ENCODE data around the gene TTC21A. TPM values are rescaled to one million over a fixed set of nuclear protein-coding genes. Genes with fewer than 3 reads are reported as not detected.

TTC21A gene
- total RNA-seq, 2 donors from 2014 or later: 6.7 to 46.5 TPM

DNA sequence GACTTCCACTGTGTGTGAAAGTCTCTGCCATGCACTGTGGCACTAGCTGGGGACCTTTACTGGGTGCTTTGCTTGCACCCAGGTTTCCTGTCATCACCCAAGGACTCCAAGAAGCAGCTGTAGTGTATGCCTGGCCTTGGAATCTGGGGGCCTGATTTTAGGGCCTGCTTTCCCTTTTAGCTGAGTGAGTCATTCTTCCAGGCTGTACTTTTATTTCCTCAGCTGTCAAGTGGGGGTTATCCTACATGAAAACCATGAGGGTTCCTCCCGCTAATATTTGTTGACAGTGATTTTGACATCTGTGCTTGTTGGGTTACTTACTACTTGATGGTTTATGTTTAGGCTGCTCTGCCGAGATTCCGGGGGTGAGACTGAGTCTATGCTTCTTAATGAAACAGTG is 18.6 kb upstream of the TTC21A start:
- WGBS, 2 donors: 77 to 84% methylated on average over 3 of the region's 3 CpGs
- no peaks in the 10 kb centered on the region for H3K9me3 ChIP-seq
- ATAC-seq (no peak), DNase-seq (no peak)
- TF ChIP-seq, protein P1, sequence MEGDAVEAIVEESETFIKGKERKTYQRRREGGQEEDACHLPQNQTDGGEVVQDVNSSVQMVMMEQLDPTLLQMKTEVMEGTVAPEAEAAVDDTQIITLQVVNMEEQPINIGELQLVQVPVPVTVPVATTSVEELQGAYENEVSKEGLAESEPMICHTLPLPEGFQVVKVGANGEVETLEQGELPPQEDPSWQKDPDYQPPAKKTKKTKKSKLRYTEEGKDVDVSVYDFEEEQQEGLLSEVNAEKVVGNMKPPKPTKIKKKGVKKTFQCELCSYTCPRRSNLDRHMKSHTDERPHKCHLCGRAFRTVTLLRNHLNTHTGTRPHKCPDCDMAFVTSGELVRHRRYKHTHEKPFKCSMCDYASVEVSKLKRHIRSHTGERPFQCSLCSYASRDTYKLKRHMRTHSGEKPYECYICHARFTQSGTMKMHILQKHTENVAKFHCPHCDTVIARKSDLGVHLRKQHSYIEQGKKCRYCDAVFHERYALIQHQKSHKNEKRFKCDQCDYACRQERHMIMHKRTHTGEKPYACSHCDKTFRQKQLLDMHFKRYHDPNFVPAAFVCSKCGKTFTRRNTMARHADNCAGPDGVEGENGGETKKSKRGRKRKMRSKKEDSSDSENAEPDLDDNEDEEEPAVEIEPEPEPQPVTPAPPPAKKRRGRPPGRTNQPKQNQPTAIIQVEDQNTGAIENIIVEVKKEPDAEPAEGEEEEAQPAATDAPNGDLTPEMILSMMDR (IDR thresholded peaks at IDR 0.05): no peak
- no peak for TF ChIP-seq POLR2A (IDR thresholded peaks at IDR 0.05)
- no peaks in the 10 kb centered on the region for H3K27me3 ChIP-seq
- peaks cover 0 to 25% of the 10 kb centered on the region in 2 donors for H3K36me3 ChIP-seq (replicated peaks in 1 of 2; ENCODE audit: insufficient read depth in 1 of 2, low read depth in 2 of 2)
- H3K27ac ChIP-seq: no peak overlapping the region
- H3K4me1 ChIP-seq: no peaks in the 10 kb centered on the region
- no peak overlapping the region for H3K4me3 ChIP-seq
- intact Hi-C loops (cut with DNase I): no loop called here

DNA sequence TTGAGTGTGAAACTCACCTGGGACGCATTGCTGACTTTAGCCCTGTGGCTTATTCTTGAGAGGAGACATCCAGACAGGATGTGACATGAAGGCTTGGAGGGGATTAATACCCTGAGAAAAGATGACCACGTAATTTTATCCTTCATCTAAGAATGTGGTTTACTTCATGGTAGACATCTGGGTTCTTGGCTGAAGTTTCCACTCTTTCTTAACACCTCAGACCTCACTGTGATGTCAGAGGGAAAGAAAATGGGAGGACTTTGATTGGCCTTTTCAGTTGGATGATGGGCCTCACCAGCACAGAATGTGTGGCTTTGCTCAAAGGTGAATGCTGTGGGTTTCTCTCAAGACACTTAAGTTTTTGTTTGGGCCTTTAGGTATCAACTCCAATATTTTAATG is 16.6 kb upstream of the TTC21A start:
- peaks cover 6 to 26% of the 10 kb centered on the region in 2 donors for H3K36me3 ChIP-seq (replicated peaks in 1 of 2; ENCODE audit: insufficient read depth in 1 of 2, low read depth in 2 of 2)
- ATAC-seq (no peak), DNase-seq (no peak)
- peaks cover 8% of the 10 kb centered on the region for H3K4me1 ChIP-seq
- 83 to 90% methylated on average over 2 of the region's 2 CpGs for WGBS, 2 donors
- no peak overlapping the region for H3K27ac ChIP-seq
- TF ChIP-seq, protein P1 (IDR thresholded peaks at IDR 0.05): no peak
- no peak for TF ChIP-seq POLR2A (IDR thresholded peaks at IDR 0.05)
- intact Hi-C loops (cut with DNase I): no loop called here
- no peak overlapping the region for H3K4me3 ChIP-seq
- no peaks in the 10 kb centered on the region for H3K27me3 ChIP-seq
- H3K9me3 ChIP-seq: no peaks in the 10 kb centered on the region

DNA sequence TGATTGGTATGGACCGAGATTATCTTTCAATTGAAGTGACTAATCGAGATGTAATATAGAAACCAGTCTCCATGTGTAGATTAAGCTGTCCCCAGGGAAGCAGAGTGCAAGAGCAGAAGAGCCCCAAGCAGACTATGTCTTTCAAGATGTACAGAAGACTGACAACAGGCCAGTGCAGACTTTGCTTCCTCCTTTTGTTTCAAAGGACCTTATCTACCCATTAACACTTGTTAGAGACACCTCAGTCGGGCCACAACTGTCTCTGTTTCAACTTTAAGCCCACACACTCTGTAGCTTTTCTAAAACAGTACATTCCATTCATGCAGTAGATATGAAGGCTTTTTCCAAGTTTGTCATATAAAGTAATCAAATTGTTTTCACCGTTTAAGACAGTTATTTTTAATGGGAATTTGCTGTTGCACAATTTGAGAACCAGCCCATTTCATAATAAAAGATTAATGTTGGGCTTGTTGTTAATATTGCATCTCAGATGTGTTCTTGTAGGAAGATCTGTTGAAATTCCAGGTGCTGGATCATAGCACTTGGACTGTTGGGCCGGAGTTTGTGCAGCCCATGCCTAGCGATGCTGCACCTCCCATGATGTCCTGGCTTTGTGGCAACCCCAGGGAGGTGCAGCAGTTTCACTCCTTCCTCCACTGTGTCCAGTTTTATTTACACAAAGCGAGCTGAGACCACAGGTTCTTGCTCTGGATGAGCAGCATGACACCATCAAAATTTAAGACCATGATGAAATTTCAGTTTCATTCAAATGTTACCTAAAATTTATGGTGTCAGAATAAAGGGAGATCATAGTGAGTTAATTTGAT is 12.4 kb upstream of the TTC21A start:
- ATAC-seq: no peak
- no peak overlapping the region for H3K4me3 ChIP-seq
- H3K27ac ChIP-seq: peak overlapping the region in 1 of 4 donors; percentile 82
- intact Hi-C loops (cut with DNase I): no loop called here
- no peak for DNase-seq
- WGBS, 2 donors: 64 to 75% methylated on average over 7 of the region's 7 CpGs
- no peaks in the 10 kb centered on the region for H3K27me3 ChIP-seq
- TF ChIP-seq, protein P1 (IDR thresholded peaks at IDR 0.05): no peak
- no peak for TF ChIP-seq POLR2A (IDR thresholded peaks at IDR 0.05)
- peaks cover 29% of the 10 kb centered on the region for H3K4me1 ChIP-seq
- peaks cover 14 to 34% of the 10 kb centered on the region in 2 donors for H3K36me3 ChIP-seq (replicated peaks in 1 of 2; ENCODE audit: insufficient read depth in 1 of 2, low read depth in 2 of 2)
- no peaks in the 10 kb centered on the region for H3K9me3 ChIP-seq

DNA sequence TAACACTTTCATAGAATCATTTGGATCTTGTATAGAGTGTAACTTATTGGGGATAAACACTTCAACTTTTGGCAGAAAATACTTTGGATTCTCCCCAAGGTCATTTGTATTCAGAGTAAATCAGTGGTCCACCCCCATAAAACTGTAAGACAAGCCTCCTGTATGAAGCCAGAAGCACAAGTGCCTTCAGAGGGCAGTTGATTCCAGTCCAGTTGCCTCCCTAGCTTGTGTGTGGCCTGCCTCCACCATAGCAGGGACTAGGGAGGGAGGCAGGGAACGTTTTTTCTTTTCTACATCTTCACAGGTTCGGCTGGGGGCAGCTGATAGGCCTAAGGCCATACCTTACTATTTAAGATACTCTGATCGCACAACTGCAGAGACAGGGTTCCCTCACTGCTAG is 11.7 kb upstream of the TTC21A start:
- Histone ChIP-seq H3K4me3 (no peak overlapping the region), H3K36me3 (replicated peaks in 1 of 2; ENCODE audit: insufficient read depth in 1 of 2, low read depth in 2 of 2) (peaks cover 18 to 34% of the 10 kb centered on the region in 2 donors), H3K9me3 (no peaks in the 10 kb centered on the region), H3K4me1 (peaks cover 29% of the 10 kb centered on the region), H3K27ac (peak overlapping the region in 3 of 4 donors; percentile 8 to 82 (median 79)), H3K27me3 (no peaks in the 10 kb centered on the region)
- intact Hi-C loops (cut with DNase I): no loop called here
- no peak for ATAC-seq
- DNase-seq: no peak
- 51 to 67% methylated on average over 3 of the region's 3 CpGs for WGBS, 2 donors
- no peak for TF ChIP-seq POLR2A (IDR thresholded peaks at IDR 0.05)
- TF ChIP-seq, protein P1 (IDR thresholded peaks at IDR 0.05): no peak
